GM19372 (cell line): ENCODE results near the gene PLA2G2A.

Source experiments
- ATAC-seq: cut with Tn5 transposase; IDR thresholded peaks from one replicate; pipeline ENCODE4 v1.9.1; 2021; ENCODE audit warnings: mild to moderate bottlenecking, low read depth, moderate library complexity; ENCODE audit not compliant: unreplicated experiment

PLA2G2A gene

GRCh38 chr1:19974822-19975416 is 4.5 kb downstream of the PLA2G2A start:
- ATAC-seq = no peak

GRCh38 chr1:19973616-19974015 is 5.8 kb downstream of the PLA2G2A start:
- no peak for ATAC-seq

- ATAC-seq = no peak
These were observed 7.8 kb downstream of the PLA2G2A start for GRCh38 chr1:19971664-19972063.

GRCh38 chr1:19969898-19970660 is 9.3 kb downstream of the PLA2G2A start:
- ATAC-seq = no peak

GRCh38 chr1:19967808-19968207 is 11.6 kb downstream of the PLA2G2A start:
- ATAC-seq = no peak

GRCh38 chr1:19964542-19964941 is 14.9 kb downstream of the PLA2G2A start:
- ATAC-seq = no peak

- no peak for ATAC-seq
These were observed 15.8 kb downstream of the PLA2G2A start for GRCh38 chr1:19963636-19964035.

GRCh38 chr1:19960591-19960990 is 18.8 kb downstream of the PLA2G2A start:
- ATAC-seq = no peak

GRCh38 chr1:19957779-19958178 is 21.6 kb downstream of the PLA2G2A start:
- ATAC-seq = no peak

- ATAC-seq = no peak
These were observed 23.8 kb downstream of the PLA2G2A start for GRCh38 chr1:19955534-19956170.

- ATAC-seq = no peak
These were observed 25.4 kb downstream of the PLA2G2A start for GRCh38 chr1:19954059-19954458.

- no peak for ATAC-seq
These were observed 30.4 kb downstream of the PLA2G2A start for GRCh38 chr1:19949016-19949415.

GRCh38 chr1:19946971-19947370 is 32.4 kb downstream of the PLA2G2A start:
- no peak for ATAC-seq

- ATAC-seq = no peak
These were observed 33.1 kb downstream of the PLA2G2A start for GRCh38 chr1:19946331-19946751.

- ATAC-seq = no peak
These were observed 33.5 kb downstream of the PLA2G2A start for GRCh38 chr1:19945914-19946313.

- ATAC-seq = no peak
These were observed 36.8 kb downstream of the PLA2G2A start for GRCh38 chr1:19942657-19943056.

- ATAC-seq = no peak
These were observed 37.3 kb downstream of the PLA2G2A start for GRCh38 chr1:19942088-19942487.

GRCh38 chr1:19941206-19941568 is 38.2 kb downstream of the PLA2G2A start:
- ATAC-seq = no peak

- ATAC-seq = no peak
These were observed 38.8 kb downstream of the PLA2G2A start for GRCh38 chr1:19940486-19941205.

GRCh38 chr1:19938472-19938871 is 40.9 kb downstream of the PLA2G2A start:
- no peak for ATAC-seq

GRCh38 chr1:19936061-19936750 is 43.2 kb downstream of the PLA2G2A start:
- ATAC-seq = no peak
